Ectodermal cell (in vitro differentiated cells): ENCODE results near the gene CISTR.
A peak's percentile ranks its signal among the peaks of the same experiment; 100 is the strongest.

Experiments
- H3K27ac ChIP-seq: 2 replicates; pipeline ENCODE4 v1.7.0; 2013; ENCODE audit warnings: mild to moderate bottlenecking, low read depth, low read length; ENCODE audit not compliant: insufficient read depth, poor library complexity, severe bottlenecking
- H3K27me3 ChIP-seq: 2 replicates; pipeline ENCODE4 v1.7.0; 2013; ENCODE audit warnings: mild to moderate bottlenecking, low read length; ENCODE audit not compliant: insufficient read depth, control insufficient read depth, poor library complexity, severe bottlenecking
- H3K36me3 ChIP-seq: one replicate; pipeline ENCODE4 v1.7.0; 2013; ENCODE audit warnings: low read length; ENCODE audit not compliant: control insufficient read depth, insufficient read depth
- H3K4me1 ChIP-seq: one replicate; pipeline ENCODE4 v1.7.0; 2013; ENCODE audit warnings: low read length; ENCODE audit not compliant: control insufficient read depth, insufficient read depth
- H3K4me3 ChIP-seq: 2 replicates; pipeline ENCODE4 v1.7.0; 2013; ENCODE audit warnings: low read depth, low read length, control low read depth; ENCODE audit not compliant: insufficient read depth
- H3K9me3 ChIP-seq: 2 replicates; pipeline ENCODE4 v1.7.0; 2013; ENCODE audit warnings: mild to moderate bottlenecking, low read length, moderate library complexity; ENCODE audit not compliant: control insufficient read depth
- WGBS, 2 experiments: methylation state at CpG; one replicate each; pipeline ENCODE4 v1.1.7; 2013; ENCODE audit warnings: missing lambda C conversion rate in 2 of 2; 5-methylcytosine and 5-hydroxymethylcytosine counted together

The CISTR gene

DNA sequence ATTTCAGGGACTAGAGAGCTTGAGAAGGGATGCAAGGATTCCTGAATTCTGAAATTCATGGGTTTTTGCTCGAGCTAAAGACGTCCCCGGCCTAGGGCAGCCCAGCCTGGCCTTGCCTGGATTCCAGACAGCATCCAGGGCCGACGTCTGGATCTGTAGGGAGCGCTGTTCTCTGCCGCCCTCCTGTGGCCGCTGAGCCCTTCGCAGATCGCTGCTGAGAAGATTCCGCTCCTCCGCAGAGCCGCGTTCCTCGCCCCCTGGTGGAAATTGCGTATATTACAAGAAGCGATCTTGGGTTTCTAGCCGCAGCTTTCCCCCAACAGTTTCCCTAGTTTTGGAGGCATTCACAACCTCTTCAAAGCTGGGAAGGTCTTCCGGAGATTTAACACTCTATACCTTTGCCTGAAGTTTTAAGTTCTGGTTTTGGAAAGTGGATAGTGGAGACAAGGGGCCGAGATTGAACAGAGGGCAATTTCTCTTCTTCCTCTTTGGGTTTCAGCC lies 5.1 kb downstream of the CISTR start:
- H3K9me3 ChIP-seq: no peaks in the 10 kb centered on the region
- peaks cover 33% of the 10 kb centered on the region for H3K4me1 ChIP-seq
- no peak overlapping the region for H3K4me3 ChIP-seq
- no peaks in the 10 kb centered on the region for H3K36me3 ChIP-seq
- 6 to 7% methylated on average over 19 to 20 of the region's 20 CpGs for WGBS, 2 experiments
- H3K27me3 ChIP-seq: peaks cover 91% of the 10 kb centered on the region
- H3K27ac ChIP-seq: no peak overlapping the region

DNA sequence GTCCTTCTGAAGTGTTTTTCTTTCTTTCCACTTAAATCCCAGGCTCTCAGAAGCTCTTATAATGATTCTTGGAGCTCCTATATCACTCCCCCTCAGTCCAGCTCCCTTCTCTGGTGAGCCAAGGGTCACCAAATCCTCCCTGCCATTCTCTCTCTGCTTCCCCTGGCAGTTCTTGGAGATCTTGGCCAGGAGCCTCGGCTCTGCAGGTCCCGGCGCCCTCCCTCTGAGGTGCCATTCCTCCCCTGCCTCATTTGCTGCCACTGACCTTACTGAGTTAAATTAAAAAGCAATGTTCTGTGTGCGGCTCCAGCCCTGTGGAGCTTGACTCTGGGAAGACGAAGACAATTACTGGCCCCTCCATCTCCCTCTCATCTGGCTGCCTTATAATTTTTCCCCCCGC lies 7.0 kb downstream of the CISTR start:
- H3K4me3 ChIP-seq: no peak overlapping the region
- H3K9me3 ChIP-seq: no peaks in the 10 kb centered on the region
- H3K27ac ChIP-seq: no peak overlapping the region
- peaks cover 91% of the 10 kb centered on the region for H3K27me3 ChIP-seq
- no peaks in the 10 kb centered on the region for H3K36me3 ChIP-seq
- H3K4me1 ChIP-seq: peaks cover 24% of the 10 kb centered on the region
- 82 to 91% methylated on average over 6 of the region's 6 CpGs for WGBS, 2 experiments

DNA sequence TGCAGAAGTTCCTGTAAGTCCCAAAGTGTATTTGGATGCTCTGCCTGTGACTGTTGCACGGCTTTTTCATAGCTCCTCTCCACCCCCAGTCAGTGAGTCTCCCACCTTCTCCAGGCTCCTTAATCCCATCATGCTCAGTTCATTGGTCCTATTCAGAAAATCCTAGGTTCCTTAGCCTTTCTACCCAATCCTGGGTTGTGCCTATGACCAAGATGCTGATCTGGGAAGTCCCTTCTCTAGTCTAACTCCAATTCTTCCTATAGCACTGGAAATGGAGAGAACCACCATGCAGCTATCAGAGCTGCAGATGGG lies 7.7 kb downstream of the CISTR start:
- H3K9me3 ChIP-seq: no peaks in the 10 kb centered on the region
- H3K4me1 ChIP-seq: peaks cover 30% of the 10 kb centered on the region
- H3K27ac ChIP-seq: no peak overlapping the region
- no peak overlapping the region for H3K4me3 ChIP-seq
- peaks cover 91% of the 10 kb centered on the region for H3K27me3 ChIP-seq
- no peaks in the 10 kb centered on the region for H3K36me3 ChIP-seq
- 70 to 91% methylated on average over 1 of the region's 1 CpG for WGBS, 2 experiments

DNA sequence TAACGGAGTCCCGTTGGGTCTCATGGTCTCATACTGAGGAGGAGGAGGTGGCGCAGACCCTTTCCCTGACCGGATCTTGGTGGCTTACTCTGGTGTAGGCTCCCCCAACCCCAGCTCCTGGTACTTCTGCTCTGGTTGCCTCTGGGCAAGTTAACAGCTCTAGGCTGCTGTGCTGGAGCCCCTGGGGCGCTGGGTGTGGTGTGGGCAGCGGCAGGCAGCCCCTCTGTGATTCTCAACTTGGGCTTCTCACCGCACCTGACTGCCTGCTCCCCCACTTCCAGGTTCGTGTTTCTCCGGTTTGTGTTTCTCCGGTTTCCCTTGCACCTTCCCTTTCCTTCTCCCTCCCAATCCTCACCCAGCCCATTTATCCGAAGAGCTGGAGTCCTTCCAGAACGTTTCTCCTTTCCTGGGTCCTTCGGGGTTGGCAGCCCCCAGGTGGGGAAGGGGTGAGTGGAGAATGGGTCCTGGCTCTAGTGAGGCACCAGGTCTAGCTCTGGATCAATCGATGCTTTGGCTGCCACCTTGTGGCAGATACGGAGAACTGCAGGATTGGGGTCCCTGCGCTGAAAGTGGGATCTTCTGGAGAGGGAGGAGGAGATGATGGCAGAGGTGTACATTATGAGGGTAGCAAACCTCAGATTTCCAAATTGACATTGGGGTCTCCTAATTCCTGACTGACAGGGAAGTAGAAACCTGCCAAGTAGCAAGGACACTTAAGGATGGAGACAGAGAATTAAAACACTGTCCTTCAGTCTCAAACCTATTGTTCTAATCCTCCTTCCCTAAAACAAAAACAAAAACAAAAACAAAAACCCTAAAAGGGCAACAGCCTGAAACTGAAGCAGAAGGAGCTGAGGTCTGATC lies 8.3 kb downstream of the CISTR start:
- WGBS, 2 experiments: 36 to 39% methylated on average over 16 of the region's 16 CpGs
- H3K27me3 ChIP-seq: peaks cover 91% of the 10 kb centered on the region
- peaks cover 34% of the 10 kb centered on the region for H3K4me1 ChIP-seq

DNA sequence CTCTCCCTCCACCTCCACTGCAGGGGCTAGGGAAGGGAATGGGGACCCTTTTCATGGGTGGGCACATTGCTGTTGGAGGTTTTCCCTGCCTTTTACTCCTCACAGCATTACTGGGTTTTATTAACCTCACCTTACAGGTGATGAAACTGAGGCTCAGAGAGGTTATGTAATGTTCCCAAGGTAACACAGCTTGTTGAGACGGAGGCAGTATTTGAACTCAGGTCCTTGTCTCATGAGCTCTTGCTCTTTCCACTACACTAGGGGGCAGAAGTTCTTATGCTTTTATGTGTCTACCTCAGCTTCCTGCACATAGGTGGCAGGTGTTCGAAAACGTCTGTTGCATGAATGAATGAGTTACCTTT lies 11.7 kb downstream of the CISTR start:
- Histone ChIP-seq H3K36me3 (no peaks in the 10 kb centered on the region), H3K4me1 (peaks cover 25% of the 10 kb centered on the region), H3K27me3 (peaks cover 95% of the 10 kb centered on the region), H3K27ac (no peak overlapping the region), H3K4me3 (peak overlapping the region; percentile 18), H3K9me3 (no peaks in the 10 kb centered on the region)
- WGBS, 2 experiments: 94 to 95% methylated on average over 3 of the region's 3 CpGs

More for the DNA sequence above, 8.3 kb downstream of the CISTR start:
- H3K4me3 ChIP-seq: no peak overlapping the region
- H3K9me3 ChIP-seq: no peaks in the 10 kb centered on the region
- H3K36me3 ChIP-seq: no peaks in the 10 kb centered on the region
- no peak overlapping the region for H3K27ac ChIP-seq

DNA sequence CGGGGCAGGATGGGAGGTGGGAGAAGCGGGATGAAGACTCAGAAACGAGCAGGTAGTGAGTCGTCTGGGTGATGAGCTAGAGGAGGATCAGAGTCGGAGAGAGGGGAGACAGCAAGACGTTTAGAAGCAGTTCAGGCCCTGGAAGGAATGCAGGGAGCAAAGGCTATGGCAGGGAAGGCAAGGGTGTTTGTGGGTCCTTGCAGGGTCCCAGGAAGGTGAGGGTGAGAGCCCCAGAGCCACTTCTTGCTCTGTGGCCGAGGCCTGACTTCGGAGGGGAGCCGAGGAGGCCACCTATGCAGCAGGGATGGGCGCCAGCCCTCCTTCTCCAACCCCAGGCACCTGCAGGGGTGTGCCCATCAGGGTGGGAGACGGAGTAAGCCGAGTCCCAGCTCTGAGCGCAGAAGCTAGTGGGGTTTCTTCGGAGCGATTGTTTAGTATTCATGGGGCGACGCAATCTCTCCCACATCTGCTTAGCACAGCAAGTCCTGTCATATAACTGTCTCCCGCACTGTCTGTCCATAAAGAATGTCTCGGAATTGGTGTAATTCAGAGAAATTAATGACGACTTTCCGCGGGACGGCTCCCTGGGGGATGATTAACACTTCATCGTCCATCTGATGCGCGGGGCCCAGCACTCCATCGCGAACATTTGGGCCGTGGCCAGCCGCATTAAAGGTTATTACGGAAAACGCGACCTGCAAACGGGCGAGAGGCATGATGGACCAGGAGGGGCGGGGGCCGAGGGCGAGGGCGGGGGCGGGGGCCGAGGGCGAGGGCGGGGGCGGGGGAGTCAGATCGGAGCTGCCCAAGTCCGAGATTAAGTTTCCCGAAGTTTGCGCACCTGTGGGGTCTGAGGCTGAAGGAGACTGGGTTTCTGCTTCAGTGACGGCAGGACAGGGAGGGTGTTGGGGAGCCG lies 12.3 kb downstream of the CISTR start:
- H3K27ac ChIP-seq: no peak overlapping the region
- no peaks in the 10 kb centered on the region for H3K36me3 ChIP-seq
- 6 to 7% methylated on average over 44 to 50 of the region's 50 CpGs for WGBS, 2 experiments
- no peaks in the 10 kb centered on the region for H3K9me3 ChIP-seq
- peaks cover 93% of the 10 kb centered on the region for H3K27me3 ChIP-seq
- H3K4me1 ChIP-seq: peaks cover 25% of the 10 kb centered on the region
- peak overlapping the region; percentile 18 for H3K4me3 ChIP-seq

DNA sequence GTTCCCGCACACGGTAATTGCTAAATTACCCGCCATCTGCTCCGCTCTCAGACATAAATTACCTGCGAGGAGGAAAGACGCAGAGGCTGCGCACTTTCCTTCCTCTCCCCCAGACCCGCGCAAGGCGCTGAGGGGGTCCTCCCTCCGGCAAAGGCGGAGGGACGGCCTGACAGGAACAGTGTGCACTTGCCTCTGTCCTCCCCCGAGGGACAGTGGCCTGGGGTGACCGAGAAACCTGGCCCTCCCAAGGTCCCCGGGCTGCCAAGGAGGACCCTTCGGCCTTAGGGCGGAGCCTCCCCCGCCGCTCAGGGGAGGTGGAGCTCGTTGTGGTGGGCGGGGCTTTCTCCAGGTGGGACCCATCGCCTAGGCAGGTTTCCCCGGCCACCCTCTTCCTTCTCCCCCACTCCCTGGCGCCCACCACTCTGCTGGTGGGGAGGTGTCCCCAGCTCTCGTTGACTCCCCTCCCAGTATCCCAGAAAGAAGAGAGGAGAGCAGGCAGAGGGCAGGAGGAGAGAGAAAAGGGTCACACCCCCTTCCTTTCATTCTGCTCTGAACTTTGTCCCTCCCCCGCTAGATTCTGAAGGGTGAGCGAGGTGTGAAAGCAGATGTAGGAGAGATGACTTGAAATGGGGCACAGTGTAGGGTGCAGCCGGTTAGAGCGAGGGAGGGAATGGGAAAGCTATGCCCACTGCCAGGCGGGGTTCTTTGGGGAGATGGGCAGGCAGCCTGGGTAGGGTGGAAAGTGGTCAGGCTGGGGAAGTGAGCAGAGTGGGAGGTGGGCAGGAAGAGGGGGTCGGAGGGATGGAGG lies 13.2 kb downstream of the CISTR start:
- WGBS, 2 experiments: 4% methylated on average over 30 to 32 of the region's 32 CpGs
- H3K27ac ChIP-seq: no peak overlapping the region
- H3K9me3 ChIP-seq: no peaks in the 10 kb centered on the region
- H3K4me1 ChIP-seq: peaks cover 25% of the 10 kb centered on the region
- H3K36me3 ChIP-seq: no peaks in the 10 kb centered on the region
- H3K4me3 ChIP-seq: peak overlapping the region; percentile 29
- H3K27me3 ChIP-seq: peaks cover 93% of the 10 kb centered on the region

DNA sequence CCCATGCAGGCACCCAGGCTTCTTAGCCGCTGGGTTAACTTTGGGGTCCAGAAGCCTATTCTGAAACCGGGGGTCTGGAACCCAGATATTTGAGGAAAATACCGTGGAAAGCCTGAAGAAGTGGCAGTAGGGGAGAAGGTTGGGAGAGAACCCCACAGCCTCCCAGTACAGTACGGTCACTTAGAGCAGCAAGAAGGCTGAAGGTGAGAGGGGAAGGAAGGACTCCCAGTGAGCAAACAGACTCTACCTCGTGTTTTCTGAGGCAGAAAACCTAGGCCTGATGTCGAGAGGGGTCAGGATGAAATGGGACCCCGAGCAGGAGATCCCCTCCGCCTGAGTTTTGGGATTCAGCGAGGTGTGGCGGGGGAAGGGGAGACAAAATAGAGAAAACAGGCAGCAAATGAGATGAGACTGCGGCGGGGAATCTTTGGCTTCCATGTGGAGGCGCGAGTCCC lies 13.8 kb downstream of the CISTR start:
- Histone ChIP-seq H3K27ac (no peak overlapping the region), H3K4me1 (peaks cover 25% of the 10 kb centered on the region), H3K9me3 (no peaks in the 10 kb centered on the region), H3K36me3 (no peaks in the 10 kb centered on the region), H3K27me3 (peaks cover 94% of the 10 kb centered on the region), H3K4me3 (no peak overlapping the region)
- WGBS, 2 experiments: 32 to 33% methylated on average over 14 of the region's 14 CpGs

DNA sequence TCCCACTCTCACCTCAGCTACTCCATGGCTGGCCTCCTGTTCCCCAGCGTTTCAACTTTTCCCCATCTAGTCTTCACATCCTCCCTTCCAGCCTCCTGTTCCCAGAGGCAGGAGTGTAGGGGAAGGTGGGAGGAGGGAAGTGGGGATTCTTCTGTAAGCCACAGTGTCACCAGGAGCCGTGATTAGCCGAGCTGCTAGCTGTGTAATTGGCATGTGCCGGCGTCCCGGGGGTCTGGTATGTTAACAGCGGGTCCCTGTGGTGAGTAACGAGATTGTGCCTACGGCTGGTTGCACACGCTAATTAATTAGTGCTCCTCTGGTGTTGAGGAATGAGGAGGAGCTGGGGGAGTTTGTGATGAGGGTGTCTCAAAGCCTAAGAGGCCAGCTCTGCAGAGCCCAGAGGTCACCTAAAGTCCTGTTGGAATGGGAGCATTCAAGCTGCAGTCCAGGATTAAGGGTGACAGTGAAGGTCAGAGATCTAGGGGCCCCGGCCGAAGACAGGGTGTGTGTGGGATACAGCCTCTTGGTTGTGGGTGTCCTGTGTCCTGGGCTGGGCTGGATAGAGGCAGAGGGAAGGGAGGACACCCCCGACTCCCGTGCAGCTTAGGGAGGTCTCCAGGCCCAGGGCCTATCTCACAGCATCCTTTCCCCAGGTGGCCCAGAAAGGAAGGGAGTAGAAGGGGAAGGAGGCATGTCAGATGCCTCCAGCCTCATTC lies 14.5 kb downstream of the CISTR start:
- H3K27ac ChIP-seq: no peak overlapping the region

More for the DNA sequence above, 14.5 kb downstream of the CISTR start:
- H3K27me3 ChIP-seq: peaks cover 89% of the 10 kb centered on the region
- peaks cover 25% of the 10 kb centered on the region for H3K4me1 ChIP-seq
- H3K4me3 ChIP-seq: no peak overlapping the region
- no peaks in the 10 kb centered on the region for H3K36me3 ChIP-seq
- whole genome bisulfite sequencing, 2 experiments: 81% methylated on average over 13 of the region's 14 CpGs
- no peaks in the 10 kb centered on the region for H3K9me3 ChIP-seq
